Measurements from ENCODE around the gene POC1B. TPM values are rescaled to one million over a fixed set of nuclear protein-coding genes. Genes with fewer than 3 reads are reported as not detected.
"Not testable (repeated sequence)": the region's sequence is repeated elsewhere in the genome, so short reads cannot be mapped to it uniquely, and the experiment has no call there.

Gene POC1B
- total RNA-seq, 2 donors from 2014 or later, result 61.3 to 76.3 TPM

GRCh38 chr12:89476232-89476631 lies 49.6 kb downstream of the POC1B start:
- no peaks in the 10 kb centered on the region for H3K27me3 Mint-ChIP-seq
- peak overlapping the region in 1 of 2 donors; percentile 65 for H3K27ac Mint-ChIP-seq
- ATAC-seq (no peak), DNase-seq (ENCODE audit: low spot score) (no peak)
- H3K4me1 Mint-ChIP-seq (ENCODE audit: low read depth in 2 of 2), result peaks cover 35 to 44% of the 10 kb centered on the region in 2 donors
- H3K4me3 Mint-ChIP-seq, result no peak overlapping the region
- H3K36me3 Mint-ChIP-seq, result no peaks in the 10 kb centered on the region
- peaks cover 3% of the 10 kb centered on the region for H3K9me3 Mint-ChIP-seq

- peak overlapping the region; percentile 63 for H3K4me3 Mint-ChIP-seq
- peak overlapping the region; percentile 79 to 85 for H3K27ac Mint-ChIP-seq
- H3K27me3 Mint-ChIP-seq, result no peaks in the 10 kb centered on the region
Measured at GRCh38 chr12:89475203-89475990, 50.5 kb downstream of the POC1B start.

GRCh38 chr12:89474615-89475014 lies 51.2 kb downstream of the POC1B start:
- Mint-ChIP-seq H3K4me1 (ENCODE audit: low read depth in 2 of 2) (peaks cover 44 to 57% of the 10 kb centered on the region in 2 donors), H3K4me3 (peak overlapping the region; percentile 63), H3K27ac (peak overlapping the region; percentile 79 to 85), H3K36me3 (no peaks in the 10 kb centered on the region), H3K27me3 (no peaks in the 10 kb centered on the region), H3K9me3 (peaks cover 3% of the 10 kb centered on the region)
- ATAC-seq, result peak in 1 of 2 donors; percentile 25
- DNase-seq (ENCODE audit: low spot score), result no peak

More at GRCh38 chr12:89475203-89475990, 50.5 kb downstream of the POC1B start:
- peaks cover 3% of the 10 kb centered on the region for H3K9me3 Mint-ChIP-seq
- H3K4me1 Mint-ChIP-seq (ENCODE audit: low read depth in 2 of 2), result peaks cover 42 to 53% of the 10 kb centered on the region in 2 donors
- ATAC-seq, result no peak
- DNase-seq (ENCODE audit: low spot score), result no peak
- H3K36me3 Mint-ChIP-seq, result no peaks in the 10 kb centered on the region

DNA sequence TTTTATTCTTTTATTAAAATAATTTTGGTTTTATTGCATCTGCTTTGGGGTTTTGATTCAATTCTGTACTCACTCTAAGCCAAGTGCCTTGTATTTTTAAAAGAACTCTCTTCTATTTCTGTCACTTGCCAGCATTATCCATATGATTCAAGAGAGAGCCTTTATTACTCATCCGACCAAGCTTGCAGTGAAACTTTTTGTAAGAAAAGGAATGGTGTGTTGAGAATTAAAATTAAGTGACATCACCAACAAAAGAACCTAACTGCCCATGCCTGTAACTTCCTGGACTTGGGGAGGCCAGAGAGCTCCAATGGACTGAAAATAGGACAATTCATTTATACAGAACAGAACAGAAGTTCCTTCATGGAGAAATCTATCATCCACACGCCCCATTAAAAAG lies 53.3 kb downstream of the POC1B start:
- peaks cover 2% of the 10 kb centered on the region for H3K9me3 Mint-ChIP-seq
- H3K27me3 Mint-ChIP-seq, result no peaks in the 10 kb centered on the region
- H3K4me3 Mint-ChIP-seq, result peak overlapping the region; percentile 76
- peak overlapping the region; percentile 82 to 87 for H3K27ac Mint-ChIP-seq
- ATAC-seq (peak; percentile 21 to 56), DNase-seq (ENCODE audit: low spot score) (no peak)
- peaks cover 50 to 69% of the 10 kb centered on the region in 2 donors for H3K4me1 Mint-ChIP-seq (ENCODE audit: low read depth in 2 of 2)
- H3K36me3 Mint-ChIP-seq, result no peaks in the 10 kb centered on the region

- H3K36me3 Mint-ChIP-seq, result no peaks in the 10 kb centered on the region
- H3K9me3 Mint-ChIP-seq, result no peaks in the 10 kb centered on the region
- H3K27ac Mint-ChIP-seq, result peak overlapping the region; percentile 80 to 82
- H3K27me3 Mint-ChIP-seq, result no peaks in the 10 kb centered on the region
- ATAC-seq (peak; percentile 54 to 62), DNase-seq (ENCODE audit: low spot score) (no peak)
- peak overlapping the region; percentile 76 for H3K4me3 Mint-ChIP-seq
- H3K4me1 Mint-ChIP-seq (ENCODE audit: low read depth in 2 of 2), result peaks cover 52 to 74% of the 10 kb centered on the region in 2 donors
Measured at GRCh38 chr12:89470741-89471509, 54.9 kb downstream of the POC1B start.

- peak; percentile 64 for DNase-seq (ENCODE audit: low spot score)
- ATAC-seq, result peak; percentile 76 to 85
- H3K4me3 Mint-ChIP-seq, result peak overlapping the region; percentile 78
- peaks cover 49 to 68% of the 10 kb centered on the region in 2 donors for H3K4me1 Mint-ChIP-seq (ENCODE audit: low read depth in 2 of 2)
- no peaks in the 10 kb centered on the region for H3K27me3 Mint-ChIP-seq
- H3K36me3 Mint-ChIP-seq, result no peaks in the 10 kb centered on the region
- H3K9me3 Mint-ChIP-seq, result no peaks in the 10 kb centered on the region
- H3K27ac Mint-ChIP-seq, result peak overlapping the region; percentile 80 to 82
Measured at GRCh38 chr12:89469361-89469760, 56.5 kb downstream of the POC1B start.

GRCh38 chr12:89468648-89469326 lies 57.1 kb downstream of the POC1B start:
- no peaks in the 10 kb centered on the region for H3K36me3 Mint-ChIP-seq
- peak; percentile 64 to 71 for ATAC-seq
- DNase-seq (ENCODE audit: low spot score), result no peak
- H3K27ac Mint-ChIP-seq, result peak overlapping the region; percentile 80 to 82
- H3K4me3 Mint-ChIP-seq, result peak overlapping the region; percentile 78
- H3K4me1 Mint-ChIP-seq (ENCODE audit: low read depth in 2 of 2), result peaks cover 47 to 65% of the 10 kb centered on the region in 2 donors
- H3K27me3 Mint-ChIP-seq, result no peaks in the 10 kb centered on the region
- H3K9me3 Mint-ChIP-seq, result no peaks in the 10 kb centered on the region

DNA sequence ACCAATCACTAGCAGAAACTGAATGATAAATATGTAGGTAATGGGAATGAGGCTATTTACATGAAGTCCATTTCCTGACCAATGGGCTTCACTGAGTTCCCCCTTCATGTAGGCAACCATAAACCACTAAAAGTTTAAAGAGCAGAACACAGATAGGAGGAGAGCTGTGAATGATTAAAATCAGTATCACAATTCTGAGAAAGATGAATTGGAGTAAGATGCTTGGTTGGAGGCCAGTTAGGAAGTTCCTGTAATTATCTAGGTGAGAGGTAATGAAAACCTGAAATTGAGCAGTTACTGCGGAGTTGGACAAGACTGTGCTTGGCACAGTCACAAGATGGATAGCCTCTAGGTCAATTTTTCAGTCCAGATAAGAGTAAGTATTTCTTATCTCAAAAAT lies 57.8 kb downstream of the POC1B start:
- Mint-ChIP-seq H3K27me3 (no peaks in the 10 kb centered on the region), H3K4me1 (ENCODE audit: low read depth in 2 of 2) (peaks cover 50 to 72% of the 10 kb centered on the region in 2 donors), H3K36me3 (no peaks in the 10 kb centered on the region), H3K9me3 (no peaks in the 10 kb centered on the region), H3K27ac (peak overlapping the region; percentile 80 to 82), H3K4me3 (peak overlapping the region; percentile 78)
- DNase-seq (ENCODE audit: low spot score) (no peak), ATAC-seq (peak; percentile 57)

GRCh38 chr12:89464974-89465592 lies 60.8 kb downstream of the POC1B start:
- no peaks in the 10 kb centered on the region for H3K27me3 Mint-ChIP-seq
- ATAC-seq (no peak), DNase-seq (ENCODE audit: low spot score) (no peak)
- peaks cover 40 to 63% of the 10 kb centered on the region in 2 donors for H3K4me1 Mint-ChIP-seq (ENCODE audit: low read depth in 2 of 2)
- H3K36me3 Mint-ChIP-seq, result no peaks in the 10 kb centered on the region
- no peaks in the 10 kb centered on the region for H3K9me3 Mint-ChIP-seq
- H3K4me3 Mint-ChIP-seq, result no peak overlapping the region
- H3K27ac Mint-ChIP-seq, result peak overlapping the region; percentile 80 to 82

- no peak for DNase-seq (ENCODE audit: low spot score)
- Mint-ChIP-seq H3K9me3 (no peaks in the 10 kb centered on the region), H3K4me3 (peak overlapping the region; percentile 35), H3K4me1 (ENCODE audit: low read depth in 2 of 2) (peaks cover 30 to 43% of the 10 kb centered on the region in 2 donors), H3K27me3 (no peaks in the 10 kb centered on the region), H3K27ac (peak overlapping the region; percentile 13 to 17), H3K36me3 (no peaks in the 10 kb centered on the region)
- ATAC-seq, result peak; percentile 83 to 88
Measured at GRCh38 chr12:89461649-89462612, 63.9 kb downstream of the POC1B start.

- DNase-seq (ENCODE audit: low spot score), result no peak
- no peaks in the 10 kb centered on the region for H3K36me3 Mint-ChIP-seq
- no peaks in the 10 kb centered on the region for H3K27me3 Mint-ChIP-seq
- H3K4me1 Mint-ChIP-seq (ENCODE audit: low read depth in 2 of 2), result peaks cover 27 to 39% of the 10 kb centered on the region in 2 donors
- no peaks in the 10 kb centered on the region for H3K9me3 Mint-ChIP-seq
- H3K27ac Mint-ChIP-seq, result peak overlapping the region; percentile 13 to 17
- ATAC-seq, result peak; percentile 20 to 31
- H3K4me3 Mint-ChIP-seq, result peak overlapping the region; percentile 35
Measured at GRCh38 chr12:89461190-89461589, 64.7 kb downstream of the POC1B start.

DNA sequence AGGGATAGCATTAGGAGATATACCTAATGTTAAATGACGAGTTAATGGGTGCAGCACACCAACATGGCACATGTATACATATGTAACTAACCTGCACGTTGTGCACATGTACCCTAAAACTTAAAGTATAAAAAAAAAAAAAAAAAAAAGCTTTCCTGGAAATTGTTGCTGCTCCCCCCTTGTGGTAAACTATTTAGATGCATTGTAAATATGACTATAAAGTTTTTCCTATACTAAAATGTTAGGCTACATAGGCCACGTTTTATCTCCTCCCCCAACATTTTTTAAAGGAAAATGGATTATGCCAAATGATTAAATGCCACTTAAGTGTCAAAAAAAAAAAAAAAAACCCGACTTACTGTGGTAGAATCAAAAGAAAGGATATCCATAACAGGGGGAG lies 66.6 kb downstream of the POC1B start:
- H3K4me1 Mint-ChIP-seq (ENCODE audit: low read depth in 2 of 2), result peaks cover 29 to 36% of the 10 kb centered on the region in 2 donors
- ATAC-seq; H3K9me3 Mint-ChIP-seq; H3K27ac Mint-ChIP-seq; DNase-seq (ENCODE audit: low spot score); H3K36me3 Mint-ChIP-seq; H3K27me3 Mint-ChIP-seq; H3K4me3 Mint-ChIP-seq: not testable (repeated sequence)

All from natural killer cell treated with Interleukin-12 subunit alpha and Interleukin-12 subunit beta and Interleukin-15 and Interleukin-18, amount 100 ng/mL, for 72 hours (primary cell).